Mesendoderm (in vitro differentiated cells): ENCODE measurements around the gene BASP1.
"Not testable (repeated sequence)": the region's sequence is repeated elsewhere in the genome, so short reads cannot be mapped to it uniquely, and the experiment has no call there.

ENCODE experiments used
- DNase-seq: peaks from one replicate; pipeline ENCODE4 v3.0.0; 2013
- H2AK5ac ChIP-seq: 2 replicates; pipeline ENCODE4 v1.6.1; 2013; ENCODE audit warnings: low read length, inconsistent platforms
- H2BK120ac ChIP-seq: 2 replicates; pipeline ENCODE4 v1.6.1; 2013; ENCODE audit warnings: low read depth, mild to moderate bottlenecking, low read length, moderate library complexity, mixed read lengths
- H2BK15ac ChIP-seq: replicated peaks from 2 replicates; pipeline ENCODE4 v1.6.1; 2013; ENCODE audit warnings: low read depth, mild to moderate bottlenecking, moderate library complexity
- H2BK5ac ChIP-seq: 2 replicates; pipeline ENCODE4 v1.6.1; 2013; ENCODE audit warnings: low read length, inconsistent platforms
- H3K18ac ChIP-seq: 2 replicates; pipeline ENCODE4 v1.6.1; 2013; ENCODE audit warnings: mild to moderate bottlenecking, low read length, mixed read lengths
- H3K23ac ChIP-seq: one replicate; pipeline ENCODE4 v1.6.1; 2013; ENCODE audit warnings: low read length
- H3K27ac ChIP-seq: 2 replicates; pipeline ENCODE4 v1.5.1; 2013; ENCODE audit warnings: low read depth, mild to moderate bottlenecking, inconsistent platforms, low read length, moderate library complexity
- H3K27me3 ChIP-seq: 2 replicates; pipeline ENCODE4 v1.6.1; 2013; ENCODE audit warnings: low read length, control low read depth, mild to moderate bottlenecking, inconsistent platforms; ENCODE audit not compliant: insufficient read depth, poor library complexity
- H3K36me3 ChIP-seq: 2 replicates; pipeline ENCODE4 v1.6.1; 2013; ENCODE audit warnings: low read length, inconsistent platforms; ENCODE audit not compliant: control insufficient read depth, insufficient read depth
- H3K4ac ChIP-seq: one replicate; pipeline ENCODE4 v1.6.1; 2013; ENCODE audit warnings: low read depth, mild to moderate bottlenecking, low read length, moderate library complexity
- H3K4me1 ChIP-seq: 2 replicates; pipeline ENCODE4 v1.6.1; 2013; ENCODE audit warnings: low read depth, low read length, inconsistent platforms; ENCODE audit not compliant: control insufficient read depth
- H3K4me2 ChIP-seq: 2 replicates; pipeline ENCODE4 v1.6.1; 2013; ENCODE audit warnings: low read length
- H3K4me3 ChIP-seq: 2 replicates; pipeline ENCODE4 v1.5.1; 2013; ENCODE audit warnings: mild to moderate bottlenecking, low read length
- H3K56ac ChIP-seq: one replicate; pipeline ENCODE4 v1.6.1; 2013; ENCODE audit warnings: low read length
- H3K79me1 ChIP-seq: 2 replicates; pipeline ENCODE4 v1.6.1; 2013; ENCODE audit warnings: low read length, inconsistent platforms
- H3K79me2 ChIP-seq: 2 replicates; pipeline ENCODE4 v1.6.1; 2013; ENCODE audit warnings: mild to moderate bottlenecking, low read length; ENCODE audit not compliant: control insufficient read depth, insufficient read depth
- H3K9ac ChIP-seq: 2 replicates; pipeline ENCODE4 v1.6.1; 2013; ENCODE audit warnings: low read length, inconsistent platforms
- H4K5ac ChIP-seq: one replicate; pipeline ENCODE4 v1.6.1; 2013; ENCODE audit warnings: low read length
- H4K8ac ChIP-seq: one replicate; pipeline ENCODE4 v1.6.1; 2013; ENCODE audit warnings: low read depth, mild to moderate bottlenecking, control low read depth, low read length, moderate library complexity
- WGBS: extraction: QIAGEN DNeasy Blood & Tissue Kit; methylation state at CpG from one replicate; pipeline ENCODE4 v1.1.7; 2013; ENCODE audit warnings: low lambda C conversion rate, missing lambda C conversion rate; ENCODE audit not compliant: insufficient coverage; ENCODE audit errors: extremely low coverage; 5-methylcytosine and 5-hydroxymethylcytosine counted together

BASP1 gene

DNA sequence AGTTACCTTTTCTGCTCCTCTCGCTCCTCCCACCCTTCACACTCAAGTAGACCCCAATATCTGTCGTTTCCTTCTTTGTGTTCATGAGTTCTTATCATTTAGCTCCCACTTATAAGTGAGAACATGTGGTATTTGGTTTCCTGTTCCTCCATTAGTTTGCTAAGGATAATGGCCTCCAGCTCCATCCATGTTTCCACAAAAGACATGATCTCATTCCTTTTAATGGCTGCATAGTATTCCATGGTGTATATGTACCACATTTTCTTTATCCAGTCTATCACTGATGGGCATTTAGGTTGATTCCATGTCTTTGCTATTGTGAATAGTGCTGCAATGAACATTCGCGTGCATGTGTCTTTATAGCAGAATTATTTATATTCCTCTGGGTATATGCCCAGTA is 90.0 kb downstream of the BASP1 start:
- H3K23ac ChIP-seq, H3K27ac ChIP-seq, H3K56ac ChIP-seq, H3K79me1 ChIP-seq, H3K18ac ChIP-seq, H2BK120ac ChIP-seq, DNase-seq, H4K5ac ChIP-seq, H3K4me2 ChIP-seq, H3K4me3 ChIP-seq, H4K8ac ChIP-seq, H2BK5ac ChIP-seq, H3K4ac ChIP-seq, H3K4me1 ChIP-seq, H3K36me3 ChIP-seq, H3K9ac ChIP-seq, H2AK5ac ChIP-seq, H2BK15ac ChIP-seq, H3K27me3 ChIP-seq, H3K79me2 ChIP-seq: not testable (repeated sequence)
- no CpG with 5 or more reads among the region's 4 CpGs for WGBS

DNA sequence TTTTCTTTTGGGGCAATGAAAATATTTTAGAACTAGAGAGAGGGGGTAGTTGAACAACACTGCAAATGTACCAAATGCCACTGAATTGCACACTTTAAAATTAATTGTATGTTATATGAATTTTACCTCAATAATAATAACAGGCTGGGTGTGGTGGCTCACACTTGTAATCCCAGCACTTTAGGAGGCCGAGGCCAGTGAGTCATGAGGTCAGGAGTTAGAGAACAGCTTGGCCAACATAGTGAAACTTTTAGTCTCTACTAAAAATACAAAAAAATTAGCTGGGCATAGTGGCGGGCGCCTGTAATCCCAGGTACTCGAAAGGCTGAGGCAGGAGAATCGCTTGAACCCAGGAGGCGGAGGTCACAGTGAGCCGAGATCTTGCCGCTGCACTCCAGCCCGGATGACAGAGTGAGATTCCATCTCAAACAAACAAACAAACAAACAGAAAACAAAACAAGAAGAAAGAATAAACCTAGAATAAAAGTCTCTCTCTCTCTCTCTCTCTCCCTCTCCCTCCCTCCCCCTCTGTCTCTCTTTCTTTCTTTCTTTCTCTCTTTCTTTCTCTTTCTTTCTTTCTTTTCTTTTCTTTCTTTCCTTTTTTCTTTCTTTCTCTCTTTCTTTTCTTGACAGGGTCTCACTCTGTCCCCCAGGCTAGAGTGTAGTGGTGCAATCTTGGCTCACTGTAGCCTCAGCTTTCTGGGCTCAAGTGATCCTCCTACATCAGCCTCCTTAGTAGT is 91.1 kb downstream of the BASP1 start:
- Histone ChIP-seq H3K4me2 (no peak overlapping the region), H2BK5ac (no peak overlapping the region), H2AK5ac (no peak overlapping the region), H3K56ac (no peak overlapping the region), H3K18ac (no peak overlapping the region), H3K79me2 (no peaks in the 10 kb centered on the region), H4K8ac (no peak overlapping the region), H3K4ac (no peak overlapping the region), H3K79me1 (no peaks in the 10 kb centered on the region), H4K5ac (no peak overlapping the region), H3K9ac (no peak overlapping the region), H2BK15ac (no peak overlapping the region), H2BK120ac (no peak overlapping the region), H3K4me3 (no peak overlapping the region), H3K27ac (no peak overlapping the region), H3K27me3 (no peaks in the 10 kb centered on the region), H3K23ac (no peak overlapping the region), H3K36me3 (no peaks in the 10 kb centered on the region), H3K4me1 (peaks cover 3% of the 10 kb centered on the region)
- DNase-seq: no peak
- WGBS: no CpG with 5 or more reads among the region's 9 CpGs

DNA sequence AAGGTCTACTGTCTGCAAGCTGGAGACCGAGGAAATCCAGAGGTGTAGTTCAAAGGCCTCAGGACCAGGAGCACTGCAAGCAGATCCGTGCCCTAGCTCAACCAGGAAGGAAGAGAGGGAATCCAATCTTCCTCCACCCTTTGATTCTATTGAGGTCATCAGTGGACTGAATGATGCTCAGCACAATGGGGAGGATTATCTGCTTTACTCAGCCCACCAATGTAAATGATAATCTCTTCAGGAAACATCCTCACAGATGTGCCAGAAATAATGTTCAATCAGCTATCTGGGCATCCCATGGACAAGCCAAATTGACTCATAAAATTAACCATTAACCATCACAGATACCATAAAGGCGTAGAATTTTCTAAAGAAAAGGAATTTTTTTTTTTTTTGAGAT is 92.0 kb downstream of the BASP1 start:
- H2BK120ac ChIP-seq: no peak overlapping the region
- no peak overlapping the region for H3K4me3 ChIP-seq
- no peak overlapping the region for H4K8ac ChIP-seq
- no peak overlapping the region for H2BK5ac ChIP-seq
- no peaks in the 10 kb centered on the region for H3K36me3 ChIP-seq
- H3K4ac ChIP-seq: no peak overlapping the region
- H3K23ac ChIP-seq: no peak overlapping the region
- H4K5ac ChIP-seq: no peak overlapping the region
- no peaks in the 10 kb centered on the region for H3K79me1 ChIP-seq
- no CpG with 5 or more reads among the region's 3 CpGs for WGBS
- H3K27ac ChIP-seq: no peak overlapping the region
- no peak overlapping the region for H3K9ac ChIP-seq
- H2BK15ac ChIP-seq: no peak overlapping the region
- H3K18ac ChIP-seq: no peak overlapping the region
- H3K4me1 ChIP-seq: peaks cover 3% of the 10 kb centered on the region
- no peak overlapping the region for H3K4me2 ChIP-seq
- H2AK5ac ChIP-seq: no peak overlapping the region
- no peaks in the 10 kb centered on the region for H3K27me3 ChIP-seq
- DNase-seq: no peak
- H3K56ac ChIP-seq: no peak overlapping the region
- no peaks in the 10 kb centered on the region for H3K79me2 ChIP-seq

DNA sequence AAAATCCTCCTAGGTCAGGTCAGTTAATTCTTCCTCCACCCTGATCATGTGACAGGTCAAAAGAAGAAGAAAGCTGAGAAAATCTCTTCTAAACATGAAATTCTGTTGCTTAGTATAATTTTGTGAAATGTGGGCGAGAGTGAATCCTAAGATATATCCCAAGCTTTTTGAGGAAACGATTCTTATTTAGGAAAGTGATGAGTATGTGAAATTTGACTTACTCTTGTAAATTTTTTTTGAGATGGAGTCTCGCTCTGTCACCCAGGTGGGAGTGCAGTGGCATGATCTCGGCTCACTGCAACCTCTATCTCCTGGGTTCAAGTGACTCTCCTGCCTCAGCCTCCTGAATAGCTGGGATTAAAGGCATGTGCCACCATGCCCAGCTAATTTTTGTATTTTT is 93.1 kb downstream of the BASP1 start:
- H3K56ac ChIP-seq, H2AK5ac ChIP-seq, H3K9ac ChIP-seq, H2BK5ac ChIP-seq, H3K4me2 ChIP-seq, H3K79me1 ChIP-seq, H2BK120ac ChIP-seq, H3K23ac ChIP-seq, H3K18ac ChIP-seq, H3K36me3 ChIP-seq, H3K27ac ChIP-seq, H3K4ac ChIP-seq, H4K8ac ChIP-seq, H3K79me2 ChIP-seq, H2BK15ac ChIP-seq, DNase-seq, H3K27me3 ChIP-seq, H4K5ac ChIP-seq, H3K4me3 ChIP-seq, H3K4me1 ChIP-seq: not testable (repeated sequence)
- WGBS: no CpG with 5 or more reads among the region's 4 CpGs

DNA sequence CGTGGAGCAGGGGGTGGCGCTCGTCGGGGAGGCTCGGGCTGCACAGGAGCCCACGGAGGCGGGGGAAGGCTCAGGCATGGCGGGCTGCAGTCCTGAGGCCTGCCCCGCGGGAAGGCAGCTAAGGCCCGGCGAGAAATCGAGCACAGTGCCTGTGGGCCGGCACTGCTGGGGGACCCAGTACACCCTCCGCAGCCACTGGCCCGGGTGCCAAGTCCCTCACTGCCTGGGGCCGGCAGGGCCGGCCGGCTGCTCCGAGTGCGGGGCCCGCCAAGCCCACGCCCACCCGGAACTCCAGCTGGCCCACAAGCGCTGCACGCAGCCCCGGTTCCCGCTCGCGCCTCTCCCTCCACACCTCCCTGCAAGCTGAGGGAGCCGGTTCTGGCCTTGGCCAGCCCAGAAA is 94.4 kb downstream of the BASP1 start:
- not testable (repeated sequence) for H3K79me2 ChIP-seq, H3K9ac ChIP-seq, H3K56ac ChIP-seq, H3K36me3 ChIP-seq, H3K27me3 ChIP-seq, H2BK120ac ChIP-seq, H3K27ac ChIP-seq, H4K8ac ChIP-seq, H3K4me2 ChIP-seq, H3K18ac ChIP-seq, H2BK5ac ChIP-seq, H4K5ac ChIP-seq, H3K79me1 ChIP-seq, DNase-seq, H3K4ac ChIP-seq, H2AK5ac ChIP-seq, H2BK15ac ChIP-seq, H3K4me1 ChIP-seq, H3K23ac ChIP-seq, H3K4me3 ChIP-seq
- no CpG with 5 or more reads among the region's 31 CpGs for WGBS

DNA sequence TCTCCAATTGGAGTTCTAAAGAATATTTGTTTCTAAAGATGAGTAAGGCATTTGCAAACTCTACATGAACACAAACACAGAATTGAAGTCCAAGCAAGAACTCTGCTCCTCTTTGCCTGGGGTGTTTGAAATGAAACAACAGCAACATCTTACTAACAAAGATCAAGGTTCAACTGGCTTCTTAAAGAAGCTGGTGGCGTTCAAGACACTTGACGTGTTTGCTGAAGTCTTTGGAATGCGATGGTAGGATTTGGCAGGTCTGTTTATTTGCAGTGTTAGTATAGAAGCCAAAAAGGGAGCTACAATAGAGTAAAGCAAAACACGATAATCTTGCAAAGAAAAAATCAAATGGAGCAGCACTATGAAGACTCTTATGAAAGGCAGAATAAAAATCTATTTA is 94.9 kb downstream of the BASP1 start:
- Histone ChIP-seq H3K9ac (no peak overlapping the region), H3K18ac (no peak overlapping the region), H2BK120ac (no peak overlapping the region), H2BK5ac (no peak overlapping the region), H3K4me1 (peaks cover 2% of the 10 kb centered on the region), H3K4ac (no peak overlapping the region), H3K27me3 (no peaks in the 10 kb centered on the region), H3K23ac (no peak overlapping the region), H3K79me1 (no peaks in the 10 kb centered on the region), H3K4me2 (no peak overlapping the region), H2AK5ac (no peak overlapping the region), H4K5ac (no peak overlapping the region), H3K27ac (no peak overlapping the region), H3K56ac (no peak overlapping the region), H3K4me3 (no peak overlapping the region), H3K36me3 (no peaks in the 10 kb centered on the region), H3K79me2 (no peaks in the 10 kb centered on the region), H4K8ac (no peak overlapping the region), H2BK15ac (no peak overlapping the region)
- DNase-seq: no peak
- no CpG with 5 or more reads among the region's 4 CpGs for whole genome bisulfite sequencing
